HepG2 (cell line): Measurements from ENCODE around the gene GNL1. TPM values are rescaled to one million over a fixed set of nuclear protein-coding genes. Genes with fewer than 3 reads are reported as not detected.

Experiments
- BRF2 ChIP-seq: sonication (generic); formaldehyde crosslinking; IDR thresholded peaks from 2 replicates; pipeline ENCODE4 v1.8.1; 2022; ENCODE audit warnings: mild to moderate bottlenecking, missing genetic modification reagents
- HMGXB3 ChIP-seq: sonication (generic); formaldehyde crosslinking; IDR thresholded peaks from 2 replicates; pipeline ENCODE4 v1.4.0; 2020; ENCODE audit warnings: missing genetic modification reagents, borderline replicate concordance
- MLLT10 ChIP-seq: sonication (generic); formaldehyde crosslinking; IDR thresholded peaks from 2 replicates; pipeline ENCODE4 v1.4.0; 2020; ENCODE audit warnings: missing genetic modification reagents
- SNAPC2 ChIP-seq: sonication (generic); formaldehyde crosslinking; IDR thresholded peaks from 2 replicates; pipeline ENCODE4 v1.8.1; 2022; ENCODE audit warnings: mild to moderate bottlenecking, missing genetic modification reagents
- YEATS2 ChIP-seq: sonication (generic); formaldehyde crosslinking; IDR thresholded peaks from 2 replicates; pipeline ENCODE4 v1.4.0; 2020; ENCODE audit warnings: missing genetic modification reagents, borderline replicate concordance
- ZBTB33 ChIP-seq: sonication (generic); formaldehyde crosslinking; IDR thresholded peaks from 2 replicates; pipeline ENCODE4 v1.4.0; 2020; ENCODE audit warnings: missing genetic modification reagents
- ZNF569 ChIP-seq: sonication (generic); formaldehyde crosslinking; IDR thresholded peaks from 2 replicates; pipeline ENCODE4 v1.5.0; 2020; ENCODE audit warnings: mild to moderate bottlenecking, missing genetic modification reagents, moderate library complexity, borderline replicate concordance
- ZNF850 ChIP-seq: sonication (generic); formaldehyde crosslinking; conservative IDR thresholded peaks from 2 replicates; pipeline ENCODE4 v1.9.0; 2021; ENCODE audit warnings: mild to moderate bottlenecking, missing genetic modification reagents
- polyA plus RNA-seq, 8 experiments: library from polyadenylated mRNA; depleted of rRNA in 3 of 8; stranded (reverse) in 7 of 8; unstranded in 1 of 8; fragments of >200 nt; fragmentation: Illumina TruSeq in 4 of 8; extraction: Trizol in 4 of 8; gene quantifications; 2 replicates each; pipeline versions ENCODE4 v1.2.1 to v1.2.3, GENCODE V29; 2011 to 2016; ENCODE audit warnings: low read depth in 4 of 8, missing spikeins in 1 of 8, mixed read lengths in 1 of 8; ENCODE audit not compliant: insufficient read depth in 1 of 8
- total RNA-seq, 5 experiments: library from RNA; depleted of rRNA; stranded (reverse); fragments of >200 nt; fragmentation: Illumina TruSeq; extraction: Trizol; gene quantifications; 2 replicates each; pipeline ENCODE4 v1.2.3, GENCODE V29; 2016; ENCODE audit warnings: low read depth in 1 of 5

GNL1 gene
- total and polyA plus RNA-seq, 2 of the 13 experiments (the other 11 are each of a cell fraction or from before 2014, with no cell fraction given): 35.0 to 55.6 TPM

GRCh38 chr6:30515944-30516753, 40.1 kb downstream of the GNL1 start (continued):
- TF ChIP-seq ZBTB33 (CRISPR knock-in tag) (peak; percentile 50; the same call in 1 of the 2 replicates), YEATS2 (CRISPR knock-in tag) (peak; percentile 69; the same call in 1 of the 2 replicates), ZNF569 (CRISPR knock-in tag) (no peak), HMGXB3 (CRISPR knock-in tag) (peak; percentile 57), MLLT10 (CRISPR knock-in tag) (no peak), ZNF850 (peak; percentile 75; the same call in 1 of the 2 replicates), SNAPC2 (CRISPR knock-in tag) (peak; percentile 44; the same call in 1 of the 2 replicates), BRF2 (CRISPR knock-in tag) (peak; percentile 71; the same call in 1 of the 2 replicates)
